GM12874 (cell line): ENCODE data around the gene TOMM7.

Experiments used
- CTCF ChIP-seq: IDR thresholded peaks from 2 replicates; pipeline ENCODE4 v1.5.1; 2011; ENCODE audit warnings: low read depth, mild to moderate bottlenecking, control low read depth, low read length, moderate library complexity; ENCODE audit not compliant: insufficient read depth

TOMM7 gene

GRCh38 chr7:22771194-22771871 is 51.3 kb downstream of the TOMM7 start:
- no peak for TF ChIP-seq CTCF

GRCh38 chr7:22765609-22766008 is 57.0 kb downstream of the TOMM7 start:
- TF ChIP-seq CTCF = no peak
